GM12878 (cell line): Measurements from ENCODE around the gene CD3E. TPM values are rescaled to one million over a fixed set of nuclear protein-coding genes. Genes with fewer than 3 reads are reported as not detected.

ENCODE experiments used
- ATAC-seq: fragments of 200-7000 bp; cut with Tn5 transposase; 3 replicates; pipeline ENCODE4 v1.9.1; 2020; ENCODE audit warnings: mild to moderate bottlenecking, moderate library complexity
- BruUV-seq: library from RNA; stranded (reverse); fragments of 400-500 nt; replicated peaks from 2 replicates; lab custom pipeline; 2021; lab: Mats Ljungman, UMichigan
- CTCF ChIA-PET: fragments of 300-600 bp; sonication (Branson Sonifier 250); formaldehyde crosslinking; extraction: SDS; loops from one replicate; lab custom pipeline; 2021; ENCODE audit warnings: inconsistent platforms; lab: Yijun Ruan, JAX
- POLR2A ChIA-PET: fragments of 350-600 bp; formaldehyde crosslinking; extraction: SDS; loops from one replicate; lab custom pipeline; 2021; ENCODE audit warnings: inconsistent platforms; lab: Charles Lee
- RAD21 ChIA-PET: fragments of 300-600 bp; sonication (Branson Sonifier 250); formaldehyde crosslinking; loops from one replicate; lab custom pipeline; 2023; ENCODE audit warnings: antibody characterized with exemption; ENCODE audit not compliant: unreplicated experiment; lab: Charles Lee
- SMC1A ChIA-PET: fragments of 300-600 bp; sonication (Branson Sonifier 250); formaldehyde crosslinking; loops from one replicate; lab custom pipeline; 2023; ENCODE audit not compliant: unreplicated experiment, uncharacterized antibody; lab: Charles Lee
- DNase-seq: peaks from one replicate; pipeline ENCODE4 v3.0.0-alpha.2; 2011; ENCODE audit warnings: low read depth, low spot score
- FAIRE-seq: peaks from 3 replicates; lab custom pipeline; 2011; peaks lifted over from hg19 to GRCh38; lab: Jason Lieb, UNC
- H2AFZ ChIP-seq: 2 replicates; pipeline ENCODE4 v1.6.0; 2011; ENCODE audit warnings: low read depth, low read length, control low read depth; ENCODE audit not compliant: control insufficient read depth
- H3K27ac ChIP-seq: 2 replicates; pipeline ENCODE4 v1.5.1; 2011; ENCODE audit warnings: control low read depth; ENCODE audit not compliant: control insufficient read depth, insufficient read depth
- H3K27me3 ChIP-seq, 2 experiments: replicated peaks in 1 of 2; 2 replicates each; pipeline versions ENCODE4 v1.6.0 to v1.6.1; 2011; ENCODE audit warnings: low read length in 1 of 2; ENCODE audit not compliant: control insufficient read depth in 2 of 2, insufficient read depth in 2 of 2
- H3K36me3 ChIP-seq, 2 experiments: 2 replicates each; pipeline ENCODE4 v1.5.1; 2011; ENCODE audit warnings: low read length in 1 of 2; ENCODE audit not compliant: control insufficient read depth in 2 of 2, insufficient read depth in 2 of 2
- H3K4me1 ChIP-seq: 2 replicates; pipeline ENCODE4 v1.6.1; 2011; ENCODE audit warnings: mild to moderate bottlenecking, low read length, moderate library complexity, mixed read lengths; ENCODE audit not compliant: control insufficient read depth, insufficient read depth
- H3K4me2 ChIP-seq: 2 replicates; pipeline ENCODE4 v1.6.0; 2011; ENCODE audit warnings: control low read depth; ENCODE audit not compliant: control insufficient read depth, insufficient read depth
- H3K4me3 ChIP-seq: fragments of 200-600 bp; sonication (generic); 2 replicates; pipeline ENCODE4 v1.5.1; 2016
- H3K79me2 ChIP-seq: 2 replicates; pipeline ENCODE4 v1.6.0; 2011; ENCODE audit warnings: low read length; ENCODE audit not compliant: control insufficient read depth, insufficient read depth
- H3K9ac ChIP-seq: 2 replicates; pipeline ENCODE4 v1.8.0; 2011; ENCODE audit warnings: low read length, control low read depth, mixed read lengths; ENCODE audit not compliant: control insufficient read depth, insufficient read depth
- H3K9me3 ChIP-seq: replicated peaks from 3 replicates; pipeline ENCODE4 v1.5.1; 2011; ENCODE audit warnings: mild to moderate bottlenecking, low read length; ENCODE audit not compliant: control insufficient read depth, insufficient read depth
- H4K20me1 ChIP-seq: 2 replicates; pipeline ENCODE4 v1.6.0; 2011; ENCODE audit not compliant: control insufficient read depth, insufficient read depth
- CBFB ChIP-seq: IDR thresholded peaks from 2 replicates; pipeline ENCODE4 v1.6.1; 2016; ENCODE audit warnings: antibody characterized with exemption, low read depth
- CBX5 ChIP-seq: sonication (generic); IDR thresholded peaks from 2 replicates; pipeline ENCODE4 v1.6.1; 2016; ENCODE audit warnings: low read depth, moderate library complexity, mild to moderate bottlenecking, inconsistent platforms
- MEF2B ChIP-seq: fragments of 450-650 bp; IDR thresholded peaks from 2 replicates; pipeline ENCODE4 v1.6.1; 2018; ENCODE audit warnings: mild to moderate bottlenecking, moderate library complexity; ENCODE audit not compliant: partially characterized antibody, poor library complexity, severe bottlenecking
- NRF1 ChIP-seq: conservative IDR thresholded peaks from 2 replicates; pipeline ENCODE4 v1.6.1; 2011; ENCODE audit warnings: mild to moderate bottlenecking, low read depth, low read length, improper control_type of control experiment
- SMC3 ChIP-seq: IDR thresholded peaks from 2 replicates; pipeline ENCODE4 v1.6.1; 2011; ENCODE audit warnings: low read length, improper control_type of control experiment, borderline replicate concordance
- SREBF2 ChIP-seq: IDR thresholded peaks from 2 replicates; pipeline ENCODE4 v1.6.1; 2012; ENCODE audit warnings: mild to moderate bottlenecking, low read length
- YBX1 ChIP-seq: fragments of 450-650 bp; IDR thresholded peaks from 2 replicates; pipeline ENCODE4 v1.6.1; 2016; ENCODE audit warnings: antibody characterized with exemption
- ZNF274 ChIP-seq: IDR thresholded peaks from one replicate; pipeline ENCODE4 v1.8.0; 2011; ENCODE audit not compliant: insufficient read length, insufficient read depth
- WGBS: methylation state at CpG from one replicate; pipeline ENCODE4 v1.1.6; 2016; ENCODE audit warnings: low lambda C conversion rate; ENCODE audit not compliant: insufficient replicate concordance, insufficient coverage; ENCODE audit errors: missing lambda C conversion rate; 5-methylcytosine and 5-hydroxymethylcytosine counted together
- in situ Hi-C: fragments of 300-500 bp; cut with MboI; formaldehyde crosslinking; loops from 9 replicates; pipeline ENCODE4 v1.14.3; 2018; ENCODE audit warnings: mixed read lengths
- intact Hi-C: fragments of 100-400 bp; cut with micrococcal nuclease; formaldehyde crosslinking; loops from one replicate; pipeline ENCODE4 v1.14.2; 2022; ENCODE audit not compliant: unreplicated experiment
- polyA plus RNA-seq, 11 experiments: library from polyadenylated mRNA; depleted of rRNA in 4 of 11; unstranded in 6 of 11; stranded (reverse) in 5 of 11; fragments of >200 nt; fragmentation: Nextera tagmentation in 4 of 11; fragmentation: Illumina TruSeq in 1 of 11; extraction: Ambion mirVana in 4 of 11; extraction: Trizol in 1 of 11; gene quantifications; 1 replicate in 1 of 11; 2 replicates in 10 of 11; pipeline versions ENCODE4 v1.2.1 to v1.2.3, GENCODE V29; 2011 to 2016; ENCODE audit warnings: inconsistent platforms in 2 of 11, missing spikeins in 2 of 11, low read depth in 1 of 11
- total RNA-seq, 4 experiments: library from RNA; depleted of rRNA in 3 of 4; stranded (reverse); fragments of >200 nt in 3 of 4; fragmentation: Illumina TruSeq in 1 of 4; extraction: Trizol in 1 of 4; gene quantifications; 2 replicates each; pipeline versions ENCODE4 v1.2.1 to v1.2.3, GENCODE V29; 2013 to 2021
- TF ChIP-seq, protein P1 (sequence below): IDR thresholded peaks from 2 replicates; pipeline ENCODE4 v1.6.1; 2011; ENCODE audit warnings: mild to moderate bottlenecking, low read depth, low read length, moderate library complexity; ENCODE audit not compliant: insufficient replicate concordance
- TF ChIP-seq, protein P2 (sequence below): fragments of 150-350 bp; IDR thresholded peaks from 2 replicates; pipeline ENCODE4 v1.6.1; 2014; ENCODE audit warnings: mild to moderate bottlenecking, low read depth, low read length
- TF ChIP-seq, protein P3 (sequence below): IDR thresholded peaks from 2 replicates; pipeline ENCODE4 v1.6.1; 2012; ENCODE audit warnings: low read length, inconsistent platforms
- TF ChIP-seq, protein P4 (sequence below): fragments of 450-650 bp; formaldehyde crosslinking; IDR thresholded peaks from 2 replicates; pipeline ENCODE4 v1.4.0; 2022; ENCODE audit warnings: mild to moderate bottlenecking, moderate library complexity

CD3E gene
- total and polyA plus RNA-seq, 10 of the 15 experiments (the other 5 are each of a cell fraction or from before 2014, with no cell fraction given): 0.10 to 17.3 (median 3.8) TPM

DNA sequence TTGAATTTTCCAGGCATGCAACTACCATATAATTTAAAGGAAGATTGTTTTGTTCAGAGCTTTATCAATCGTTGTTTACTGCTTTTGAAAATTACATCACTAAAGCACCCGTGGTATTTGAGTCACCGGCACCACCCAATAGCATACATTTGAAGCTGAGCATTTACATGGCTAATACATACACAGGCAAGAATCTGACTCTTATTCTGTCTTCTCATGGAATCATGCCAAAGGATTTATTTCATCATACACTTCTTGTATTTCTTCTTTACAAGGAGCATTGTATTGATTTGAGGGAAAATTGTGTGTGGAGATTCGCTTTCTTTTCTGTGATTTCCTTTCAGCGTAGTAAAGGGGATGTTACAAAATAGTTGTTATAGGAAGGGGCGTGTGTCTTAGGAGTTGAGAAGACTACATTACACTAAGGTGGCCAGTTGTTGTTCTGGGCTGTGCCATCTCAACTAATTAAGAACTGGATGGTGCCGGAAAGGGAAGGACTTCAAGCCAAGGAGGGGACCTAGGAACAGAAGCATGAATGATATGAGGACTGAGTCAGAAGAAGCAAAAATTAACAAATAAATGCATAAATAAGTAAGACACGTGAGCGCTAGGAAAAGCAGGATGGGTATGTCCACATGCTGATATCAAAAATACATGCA lies 12.9 kb upstream of the CD3E start:
- ChIA-PET CTCF (interaction anchor here (0.8 to 4.7 kb wide), 17 partner anchors 9 to 148 kb away, joined by 3 to 31 read pairs (median 6); no protein-coding TSS in a partner anchor), RAD21 (interaction anchor here (0.6 to 5.9 kb wide), 4 partner anchors 26 to 148 kb away, joined by 4 to 71 read pairs (median 6); no protein-coding TSS in a partner anchor), POLR2A (no interaction called here), SMC1A (interaction anchor here (0.9 to 7.0 kb wide), 20 partner anchors 10 to 134 kb away, joined by 3 to 77 read pairs (median 3); no protein-coding TSS in a partner anchor)
- Histone ChIP-seq H2AFZ (no peak overlapping the region), H3K27ac (no peak overlapping the region), H4K20me1 (no peaks in the 10 kb centered on the region), H3K4me2 (no peak overlapping the region), H3K79me2 (no peaks in the 10 kb centered on the region), H3K9me3 (no peaks in the 10 kb centered on the region), H3K36me3 (no peaks in the 10 kb centered on the region), H3K4me3 (no peak overlapping the region), H3K9ac (no peak overlapping the region), H3K27me3 (no peaks in the 10 kb centered on the region; a peak in 2 of 4 replicates), H3K4me1 (no peaks in the 10 kb centered on the region)
- 31% methylated on average over 9 of the region's 9 CpGs for WGBS
- intact Hi-C loops (loop anchor here (1.0 to 10.0 kb wide), 3 partner anchors 93 to 283 kb away; partner anchors contain the start of gene ARCN1), in situ Hi-C loops (loop anchor here (5.0 kb wide), 1 partner anchor 94 kb away; no protein-coding TSS in a partner anchor)
- BruUV-seq: no TSS peak
- DNase-seq (no peak), FAIRE-seq (no peak), ATAC-seq (no peak)
- TF ChIP-seq, protein P1, sequence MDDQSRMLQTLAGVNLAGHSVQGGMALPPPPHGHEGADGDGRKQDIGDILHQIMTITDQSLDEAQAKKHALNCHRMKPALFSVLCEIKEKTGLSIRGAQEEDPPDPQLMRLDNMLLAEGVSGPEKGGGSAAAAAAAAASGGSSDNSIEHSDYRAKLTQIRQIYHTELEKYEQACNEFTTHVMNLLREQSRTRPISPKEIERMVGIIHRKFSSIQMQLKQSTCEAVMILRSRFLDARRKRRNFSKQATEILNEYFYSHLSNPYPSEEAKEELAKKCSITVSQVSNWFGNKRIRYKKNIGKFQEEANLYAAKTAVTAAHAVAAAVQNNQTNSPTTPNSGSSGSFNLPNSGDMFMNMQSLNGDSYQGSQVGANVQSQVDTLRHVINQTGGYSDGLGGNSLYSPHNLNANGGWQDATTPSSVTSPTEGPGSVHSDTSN: no peak
- TF ChIP-seq YBX1 (no peak), NRF1 (no peak), SREBF2 (no peak), CBX5 (no peak), ZNF274 (no peak), SMC3 (no peak), CBFB (no peak), MEF2B (no peak)
- TF ChIP-seq, protein P2, sequence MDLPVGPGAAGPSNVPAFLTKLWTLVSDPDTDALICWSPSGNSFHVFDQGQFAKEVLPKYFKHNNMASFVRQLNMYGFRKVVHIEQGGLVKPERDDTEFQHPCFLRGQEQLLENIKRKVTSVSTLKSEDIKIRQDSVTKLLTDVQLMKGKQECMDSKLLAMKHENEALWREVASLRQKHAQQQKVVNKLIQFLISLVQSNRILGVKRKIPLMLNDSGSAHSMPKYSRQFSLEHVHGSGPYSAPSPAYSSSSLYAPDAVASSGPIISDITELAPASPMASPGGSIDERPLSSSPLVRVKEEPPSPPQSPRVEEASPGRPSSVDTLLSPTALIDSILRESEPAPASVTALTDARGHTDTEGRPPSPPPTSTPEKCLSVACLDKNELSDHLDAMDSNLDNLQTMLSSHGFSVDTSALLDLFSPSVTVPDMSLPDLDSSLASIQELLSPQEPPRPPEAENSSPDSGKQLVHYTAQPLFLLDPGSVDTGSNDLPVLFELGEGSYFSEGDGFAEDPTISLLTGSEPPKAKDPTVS: no peak
- TF ChIP-seq, protein P3, sequence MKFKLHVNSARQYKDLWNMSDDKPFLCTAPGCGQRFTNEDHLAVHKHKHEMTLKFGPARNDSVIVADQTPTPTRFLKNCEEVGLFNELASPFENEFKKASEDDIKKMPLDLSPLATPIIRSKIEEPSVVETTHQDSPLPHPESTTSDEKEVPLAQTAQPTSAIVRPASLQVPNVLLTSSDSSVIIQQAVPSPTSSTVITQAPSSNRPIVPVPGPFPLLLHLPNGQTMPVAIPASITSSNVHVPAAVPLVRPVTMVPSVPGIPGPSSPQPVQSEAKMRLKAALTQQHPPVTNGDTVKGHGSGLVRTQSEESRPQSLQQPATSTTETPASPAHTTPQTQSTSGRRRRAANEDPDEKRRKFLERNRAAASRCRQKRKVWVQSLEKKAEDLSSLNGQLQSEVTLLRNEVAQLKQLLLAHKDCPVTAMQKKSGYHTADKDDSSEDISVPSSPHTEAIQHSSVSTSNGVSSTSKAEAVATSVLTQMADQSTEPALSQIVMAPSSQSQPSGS: no peak
- TF ChIP-seq, protein P4, sequence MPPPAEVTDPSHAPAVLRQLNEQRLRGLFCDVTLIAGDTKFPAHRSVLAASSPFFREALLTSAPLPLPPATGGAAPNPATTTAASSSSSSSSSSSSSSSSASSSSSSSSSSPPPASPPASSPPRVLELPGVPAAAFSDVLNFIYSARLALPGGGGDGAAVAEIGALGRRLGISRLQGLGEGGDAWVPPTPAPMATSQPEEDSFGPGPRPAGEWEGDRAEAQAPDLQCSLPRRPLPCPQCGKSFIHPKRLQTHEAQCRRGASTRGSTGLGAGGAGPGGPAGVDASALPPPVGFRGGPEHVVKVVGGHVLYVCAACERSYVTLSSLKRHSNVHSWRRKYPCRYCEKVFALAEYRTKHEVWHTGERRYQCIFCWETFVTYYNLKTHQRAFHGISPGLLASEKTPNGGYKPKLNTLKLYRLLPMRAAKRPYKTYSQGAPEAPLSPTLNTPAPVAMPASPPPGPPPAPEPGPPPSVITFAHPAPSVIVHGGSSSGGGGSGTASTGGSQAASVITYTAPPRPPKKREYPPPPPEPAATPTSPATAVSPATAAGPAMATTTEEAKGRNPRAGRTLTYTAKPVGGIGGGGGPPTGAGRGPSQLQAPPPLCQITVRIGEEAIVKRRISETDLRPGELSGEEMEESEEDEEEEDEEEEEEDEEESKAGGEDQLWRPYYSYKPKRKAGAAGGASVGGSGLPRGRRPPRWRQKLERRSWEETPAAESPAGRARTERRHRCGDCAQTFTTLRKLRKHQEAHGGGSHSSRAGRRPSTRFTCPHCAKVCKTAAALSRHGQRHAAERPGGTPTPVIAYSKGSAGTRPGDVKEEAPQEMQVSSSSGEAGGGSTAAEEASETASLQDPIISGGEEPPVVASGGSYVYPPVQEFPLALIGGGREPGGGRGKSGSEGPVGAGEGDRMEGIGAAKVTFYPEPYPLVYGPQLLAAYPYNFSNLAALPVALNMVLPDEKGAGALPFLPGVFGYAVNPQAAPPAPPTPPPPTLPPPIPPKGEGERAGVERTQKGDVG: no peak
